Cardiac septum (tissue), 1 donor: ENCODE results near the gene GNAL. TPM values are rescaled to one million over a fixed set of nuclear protein-coding genes. Genes with fewer than 3 reads are reported as not detected.
"Not testable (repeated sequence)": the region's sequence is repeated elsewhere in the genome, so short reads cannot be mapped to it uniquely, and the experiment has no call there.

ENCODE experiments used
- DNase-seq: peaks from one replicate; pipeline ENCODE4 v3.0.0-alpha.2; 2020; ENCODE audit warnings: low spot score
- intact Hi-C: fragments of 100-400 bp; cut with DNase I; formaldehyde crosslinking; loops from one replicate; pipeline ENCODE4 v1.14.0; 2022
- total RNA-seq: library from RNA; stranded (reverse); fragmentation: NEBNext Ultra II Directional; extraction: Animal tissue kit (Norgen Biotek cat#: 25700); gene quantifications from one replicate; pipeline ENCODE4 v1.2.1, GENCODE V29; 2021
- donor health status: DM: no; HTN: no; CAD: no.

The GNAL gene
- total RNA-seq, 1 donor from 2014 or later = 1.1 TPM

DNA sequence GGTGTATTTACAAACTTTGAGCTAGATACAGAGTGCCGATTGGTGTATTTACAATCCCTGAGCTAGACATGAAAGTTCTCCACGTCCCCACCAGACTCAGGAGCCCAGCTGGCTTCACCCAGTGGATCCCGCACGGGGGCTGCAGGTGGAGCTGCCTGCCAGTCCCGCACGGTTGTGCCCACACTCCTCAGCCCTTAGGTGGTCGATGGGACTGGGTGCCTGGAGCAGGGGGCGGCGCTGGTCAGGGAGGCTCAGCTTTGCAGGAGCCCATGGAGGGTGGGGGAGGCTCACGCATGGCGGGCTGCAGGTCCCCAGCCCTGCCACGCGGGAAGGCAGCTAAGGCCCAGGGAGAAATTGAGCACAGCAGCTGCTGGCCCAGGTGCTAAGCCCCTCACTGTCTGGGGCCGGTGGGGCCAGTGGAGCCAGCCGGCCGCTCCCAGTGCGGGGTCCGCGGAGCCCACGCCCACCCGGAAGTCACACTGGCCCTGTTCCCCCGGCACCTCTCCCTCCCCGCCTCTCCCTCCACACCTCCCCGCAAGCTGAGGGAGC lies 27.8 kb downstream of the GNAL start:
- DNase-seq, intact Hi-C loops: not testable (repeated sequence)

DNA sequence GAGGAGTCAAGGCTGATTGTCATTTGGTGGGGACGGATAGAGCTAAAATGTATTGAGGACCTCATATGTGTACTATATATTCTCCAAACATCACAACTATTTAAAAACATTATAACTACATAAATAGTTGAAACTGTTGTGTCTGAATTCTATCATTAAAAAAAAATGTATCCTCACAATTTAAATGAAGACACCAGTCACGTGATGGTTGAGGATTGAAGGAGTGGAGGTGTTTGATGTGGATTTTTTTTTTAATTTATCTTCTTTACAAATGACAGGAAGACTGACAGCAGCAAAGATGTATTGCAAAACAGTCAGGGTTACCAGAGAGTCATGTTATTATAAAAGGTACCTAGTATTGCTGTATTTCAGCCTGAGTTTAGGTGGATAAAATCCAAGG lies 30.0 kb downstream of the GNAL start:
- intact Hi-C loops = no loop called here
- no peak for DNase-seq

DNA sequence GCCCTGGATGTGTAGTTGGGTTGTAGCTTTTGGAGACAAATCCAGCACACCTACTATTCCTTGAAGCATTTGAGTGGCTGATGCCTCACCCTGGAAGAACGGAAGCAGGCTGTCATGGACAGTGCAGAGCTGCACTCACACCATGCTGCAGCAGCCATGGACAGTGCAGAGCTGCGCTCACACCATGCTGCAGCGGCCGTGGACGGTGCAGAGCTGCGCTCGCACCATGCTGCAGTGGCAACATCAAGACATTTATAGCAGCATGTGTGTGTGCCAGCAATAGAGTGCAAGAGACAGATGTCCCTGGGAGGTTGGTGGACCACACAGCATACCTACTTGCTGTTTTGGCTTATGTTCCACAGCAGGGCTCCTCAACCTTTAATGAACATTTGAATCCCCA lies 30.6 kb downstream of the GNAL start:
- no peak for DNase-seq
- intact Hi-C loops = no loop called here

DNA sequence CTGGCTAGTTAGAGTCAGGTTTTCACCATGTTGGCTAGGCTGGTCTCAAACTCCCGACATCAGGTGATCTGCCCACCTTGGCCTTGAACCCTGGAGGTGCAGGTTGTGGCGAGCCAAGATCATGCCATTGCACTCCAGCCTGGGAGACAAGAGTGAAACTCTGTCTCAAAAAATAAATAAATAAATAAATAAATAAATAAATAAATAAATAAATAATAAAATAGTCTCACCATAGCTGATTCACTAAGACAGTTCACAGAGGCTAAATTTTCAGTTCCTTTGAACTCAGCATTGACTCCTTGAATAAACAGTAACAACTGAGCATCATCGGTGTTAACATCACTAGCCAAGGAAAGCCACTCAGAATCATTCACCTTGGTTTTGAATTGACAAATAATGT lies 32.7 kb downstream of the GNAL start:
- no peak for DNase-seq
- intact Hi-C loops = no loop called here

- no peak for DNase-seq
- intact Hi-C loops = no loop called here
Measured at GRCh38 chr18:11724781-11725180, 35.7 kb downstream of the GNAL start.

DNA sequence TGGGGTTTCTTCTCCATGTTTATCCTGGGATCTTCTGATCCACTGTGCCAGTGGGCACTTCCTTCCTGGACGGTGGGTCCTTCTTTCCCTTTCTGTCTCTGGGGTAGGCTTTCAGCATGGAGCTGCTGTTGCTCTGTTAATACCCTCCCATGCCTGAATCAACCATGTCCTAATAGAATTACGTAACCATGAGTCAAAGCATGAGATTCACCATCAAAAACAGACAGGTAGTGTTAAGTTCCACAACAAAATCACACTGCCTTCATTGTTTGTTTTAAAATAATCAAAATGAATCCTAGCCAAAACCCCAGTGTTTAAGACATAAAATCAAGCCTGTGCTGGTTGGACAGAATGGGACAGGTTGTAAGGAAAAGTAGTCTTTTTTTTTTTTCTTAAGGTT lies 37.5 kb downstream of the GNAL start:
- DNase-seq = no peak
- intact Hi-C loops = no loop called here

GRCh38 chr18:11728249-11728648 lies 39.2 kb downstream of the GNAL start:
- no peak for DNase-seq
- intact Hi-C loops = no loop called here

- no peak for DNase-seq
- intact Hi-C loops = no loop called here
Measured at GRCh38 chr18:11729556-11729955, 40.5 kb downstream of the GNAL start.

DNA sequence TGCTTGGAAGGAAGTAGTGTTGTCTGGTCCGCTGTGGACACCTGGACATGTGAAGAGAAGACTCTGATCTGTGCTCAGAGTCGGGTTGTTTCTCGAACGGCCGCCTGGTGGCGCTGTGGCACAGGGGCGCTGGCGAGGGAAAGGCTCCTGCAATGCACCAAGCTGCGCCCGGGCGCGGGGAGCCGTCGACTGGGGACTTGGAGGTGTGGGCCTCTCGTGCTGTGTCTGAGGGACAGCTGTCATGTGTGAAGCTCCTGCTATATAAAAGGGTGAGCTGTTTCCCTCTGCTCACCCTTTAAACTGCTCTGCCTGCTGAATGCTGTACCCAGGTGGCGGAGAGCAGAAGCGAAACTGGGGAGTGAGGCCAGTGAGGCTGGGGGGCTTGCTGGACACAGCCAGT lies 44.0 kb downstream of the GNAL start:
- intact Hi-C loops = loop anchor here (2.0 to 5.0 kb wide), 3 partner anchors 140 to 304 kb away; no protein-coding TSS in a partner anchor
- DNase-seq = peak; percentile 92

GRCh38 chr18:11736656-11737055 lies 47.6 kb downstream of the GNAL start:
- DNase-seq = no peak
- intact Hi-C loops = loop anchor here (5.0 kb wide), 1 partner anchor 79 kb away; no protein-coding TSS in a partner anchor

DNA sequence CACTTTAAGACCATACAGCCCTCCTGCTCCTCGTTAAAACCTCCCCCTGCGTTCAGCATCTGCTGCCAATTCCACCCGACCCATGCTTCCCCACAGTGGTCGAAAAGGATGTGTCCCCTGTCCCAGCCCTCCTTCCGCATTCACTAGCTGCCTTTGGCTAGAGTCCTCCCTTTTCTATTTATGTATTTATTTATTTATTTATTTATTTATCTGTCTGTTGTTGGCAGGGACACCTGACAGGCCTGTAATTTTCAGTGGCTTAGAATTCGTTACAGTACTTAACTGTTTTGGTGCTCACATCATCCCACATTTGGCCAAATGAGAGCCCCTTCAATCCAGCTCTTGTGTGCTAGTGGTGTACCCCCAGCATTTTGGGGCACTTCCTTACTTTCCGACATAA lies 50.8 kb downstream of the GNAL start:
- intact Hi-C loops = loop anchor here (5.0 kb wide), 1 partner anchor 83 kb away; no protein-coding TSS in a partner anchor
- no peak for DNase-seq

GRCh38 chr18:11740461-11740860 lies 51.4 kb downstream of the GNAL start:
- DNase-seq = no peak
- intact Hi-C loops = no loop called here

GRCh38 chr18:11741505-11742145 lies 52.6 kb downstream of the GNAL start:
- intact Hi-C loops = no loop called here
- no peak for DNase-seq

DNA sequence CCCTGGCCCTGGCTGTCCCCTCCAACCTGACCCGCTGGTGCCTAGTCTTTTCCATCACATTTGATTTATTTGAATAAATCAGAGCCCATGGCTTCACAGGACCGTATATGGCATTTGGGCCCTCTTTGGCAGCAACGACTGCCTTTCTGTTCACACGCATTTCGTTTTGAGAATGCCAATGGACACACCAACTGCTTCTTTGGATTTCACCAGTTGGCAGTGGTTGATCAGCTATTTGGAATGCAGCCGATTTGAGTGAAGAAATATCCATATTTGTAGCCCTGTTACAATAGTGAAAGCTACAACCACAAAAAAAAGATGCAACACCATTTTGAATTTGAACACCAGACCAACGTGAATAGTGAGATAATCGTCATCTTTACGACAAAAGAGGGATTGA lies 56.5 kb downstream of the GNAL start:
- intact Hi-C loops = no loop called here

DNA sequence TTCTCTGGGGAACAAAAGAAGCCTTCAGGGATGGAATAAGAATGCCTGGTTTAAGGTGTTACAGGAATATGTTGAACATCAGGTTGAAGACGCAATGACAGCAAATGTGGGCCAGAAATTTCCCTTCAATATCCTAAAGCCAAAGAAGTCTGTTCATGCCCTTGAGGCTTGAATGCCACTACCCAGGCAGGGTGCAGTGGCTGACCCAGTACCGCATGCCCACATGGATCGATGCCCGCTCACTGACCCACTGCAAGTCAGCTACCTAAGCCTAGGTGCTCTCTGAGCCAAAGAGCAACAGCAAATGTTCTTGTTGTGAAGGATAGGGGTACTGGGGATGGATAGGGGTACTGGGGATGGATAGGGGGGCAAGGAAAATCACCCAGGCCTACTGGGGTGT lies 58.2 kb downstream of the GNAL start:
- no peak for DNase-seq
- intact Hi-C loops = no loop called here

More for the DNA sequence above, 56.5 kb downstream of the GNAL start:
- no peak for DNase-seq

GRCh38 chr18:11747731-11748130 lies 58.7 kb downstream of the GNAL start:
- no peak for DNase-seq
- intact Hi-C loops = no loop called here

GRCh38 chr18:11749305-11749704 lies 60.2 kb downstream of the GNAL start:
- no peak for DNase-seq
- intact Hi-C loops = no loop called here

GRCh38 chr18:11750171-11750570 lies 61.1 kb downstream of the GNAL start:
- intact Hi-C loops = no loop called here
- DNase-seq = no peak

DNA sequence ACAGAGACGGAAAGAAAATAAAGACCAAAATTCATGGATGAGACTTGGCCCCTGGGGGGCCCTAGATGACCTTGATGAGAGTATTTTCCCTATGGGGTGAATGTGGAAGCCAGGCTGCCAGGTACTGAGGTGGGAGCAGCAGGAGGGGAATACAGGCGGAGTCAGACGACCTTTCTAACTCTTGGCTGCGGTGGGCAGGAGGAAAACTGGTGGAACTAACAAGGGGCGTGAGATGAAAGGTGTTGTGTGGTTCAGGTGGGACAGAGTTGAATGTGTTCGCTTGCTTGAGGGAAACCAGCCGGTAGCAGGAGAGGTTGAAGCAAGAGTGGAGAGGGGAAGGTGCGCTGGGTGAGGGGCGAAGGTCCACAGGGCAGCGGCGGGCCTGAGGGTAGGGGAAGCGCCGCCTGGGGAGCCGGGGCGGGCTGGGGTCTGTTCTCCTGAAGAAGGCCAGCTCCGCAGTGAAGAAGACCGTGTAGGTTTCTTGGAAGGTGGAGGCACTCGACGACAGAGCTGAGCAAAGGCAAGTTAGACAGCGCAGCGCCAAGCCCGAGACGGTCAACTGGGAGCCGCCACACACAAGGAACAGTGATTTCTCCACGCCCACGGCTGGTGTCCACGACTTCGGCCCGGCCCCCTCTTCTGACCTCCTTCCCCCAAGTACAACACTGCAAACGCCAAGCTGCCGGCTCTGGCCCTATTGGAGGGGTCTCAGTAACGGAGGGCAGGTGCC lies 61.7 kb downstream of the GNAL start:
- DNase-seq = no peak

DNA sequence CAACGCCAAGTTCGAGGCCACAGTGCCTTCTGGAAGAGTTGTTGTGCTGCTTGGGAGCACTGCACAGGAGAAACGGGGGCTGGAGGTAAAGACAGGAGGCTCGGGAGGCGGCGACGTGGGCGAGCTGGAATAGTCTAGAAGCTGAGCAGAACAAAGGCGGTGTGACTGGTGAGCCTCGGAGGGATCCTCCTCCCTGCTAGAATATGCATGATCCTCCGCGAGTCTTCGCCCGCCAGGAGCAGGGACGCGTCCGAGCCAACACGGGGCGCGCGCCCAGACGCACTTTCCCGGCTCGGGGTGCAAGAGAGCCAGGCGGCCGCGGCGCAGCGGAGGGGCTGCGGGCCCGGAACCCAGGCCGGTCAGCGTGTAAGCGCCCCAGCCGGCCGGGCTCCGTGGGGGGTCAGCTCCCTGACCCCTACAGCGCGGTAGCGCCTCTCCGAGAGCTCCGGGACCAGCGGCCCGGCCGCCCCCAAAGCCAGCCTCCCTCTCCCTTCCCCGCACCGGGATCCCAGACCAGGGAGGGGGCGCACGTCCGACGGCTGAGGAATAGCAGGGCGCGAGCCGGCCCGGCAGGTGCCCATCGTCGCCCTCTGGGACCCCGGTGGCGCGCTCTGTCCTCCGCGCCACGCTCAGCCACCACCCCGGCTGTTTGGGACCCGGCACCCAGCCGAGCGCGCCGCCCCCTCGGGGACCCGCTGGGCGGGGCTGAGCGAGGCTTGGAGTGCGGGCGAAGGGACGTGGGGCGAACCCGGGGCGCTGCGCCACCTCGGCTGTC lies 62.5 kb downstream of the GNAL start:
- intact Hi-C loops = no loop called here
- no peak for DNase-seq

More for the DNA sequence above, 61.7 kb downstream of the GNAL start:
- intact Hi-C loops = no loop called here
